ENCODE measurements around the gene ZFPM1. TPM values are rescaled to one million over a fixed set of nuclear protein-coding genes. Genes with fewer than 3 reads are reported as not detected.

ZFPM1 gene
- total RNA-seq, 1 donor from 2014 or later = 0.79 TPM

- H3K27me3 ChIP-seq (ENCODE audit: control insufficient read depth, insufficient read depth, low read length) = peaks cover 3% of the 10 kb centered on the region
- H3K36me3 ChIP-seq (ENCODE audit: control insufficient read depth, insufficient read depth, low read length) = no peaks in the 10 kb centered on the region
- DNase-seq (ENCODE audit: low read depth) (no peak), FAIRE-seq (no peak)
- H3K4me3 ChIP-seq (ENCODE audit: low read depth, low read length) = no peak overlapping the region
- TF ChIP-seq CTCF (IDR thresholded peaks at IDR 0.05; ENCODE audit: insufficient read depth, low read length, severe bottlenecking) = no peak
Observed at GRCh38 chr16:88448461-88449266, 4.4 kb upstream of the ZFPM1 start.

GRCh38 chr16:88449267-88449561 lies 3.9 kb upstream of the ZFPM1 start:
- H3K27me3 ChIP-seq (ENCODE audit: control insufficient read depth, insufficient read depth, low read length) = peaks cover 3% of the 10 kb centered on the region
- no peaks in the 10 kb centered on the region for H3K36me3 ChIP-seq (ENCODE audit: control insufficient read depth, insufficient read depth, low read length)
- H3K4me3 ChIP-seq (ENCODE audit: low read depth, low read length) = no peak overlapping the region
- FAIRE-seq = no peak
- no peak for DNase-seq (ENCODE audit: low read depth)
- no peak for TF ChIP-seq CTCF (IDR thresholded peaks at IDR 0.05; ENCODE audit: insufficient read depth, low read length, severe bottlenecking)

GRCh38 chr16:88451586-88452481 lies 1.2 kb upstream of the ZFPM1 start:
- no peak for FAIRE-seq
- Histone ChIP-seq H3K27me3 (ENCODE audit: control insufficient read depth, insufficient read depth, low read length) (peaks cover under 1% of the 10 kb centered on the region), H3K4me3 (ENCODE audit: low read depth, low read length) (peak overlapping the region; percentile 68), H3K36me3 (ENCODE audit: control insufficient read depth, insufficient read depth, low read length) (no peaks in the 10 kb centered on the region)
- no peak for DNase-seq (ENCODE audit: low read depth)
- no peak for TF ChIP-seq CTCF (IDR thresholded peaks at IDR 0.05; ENCODE audit: insufficient read depth, low read length, severe bottlenecking)

DNA sequence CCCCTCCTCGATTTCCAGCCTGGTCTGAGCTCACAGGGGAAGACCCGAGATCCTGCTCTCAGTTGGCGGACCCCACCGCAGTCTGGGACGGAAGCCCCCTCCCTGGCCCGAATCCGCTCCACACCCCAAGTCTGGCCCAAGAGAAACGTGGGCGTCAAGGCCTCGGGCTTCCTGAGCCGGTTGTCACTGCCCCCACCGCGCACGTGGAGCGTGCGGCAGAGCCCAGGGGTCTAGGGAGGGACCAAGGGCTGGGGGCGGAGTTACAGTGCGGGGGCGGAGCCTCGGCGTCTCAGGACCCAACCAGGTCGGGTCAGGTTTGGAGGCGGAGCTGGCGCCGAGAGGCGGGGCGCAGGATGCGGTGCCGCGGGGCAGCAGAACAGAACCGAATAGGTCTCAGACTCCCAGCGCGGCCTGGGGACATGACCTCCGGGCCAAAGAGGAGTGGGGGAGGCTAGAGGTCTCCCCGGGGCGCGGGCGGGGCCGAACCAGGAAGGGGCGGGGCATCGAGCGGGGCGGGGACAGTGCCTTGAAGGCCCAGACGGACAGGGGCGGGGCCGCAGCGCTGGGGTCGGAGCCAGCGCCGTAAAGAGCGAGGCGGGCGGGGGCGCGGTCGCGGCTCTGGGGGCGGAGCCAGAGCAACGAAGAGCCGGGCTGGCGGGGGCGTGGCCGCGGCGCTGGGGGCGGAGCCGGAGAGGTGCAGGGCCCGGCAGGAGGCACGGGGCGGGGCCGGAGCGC lies 431 bp upstream of the ZFPM1 start:
- Histone ChIP-seq H3K27me3 (ENCODE audit: control insufficient read depth, insufficient read depth, low read length) (no peaks in the 10 kb centered on the region), H3K36me3 (ENCODE audit: control insufficient read depth, insufficient read depth, low read length) (no peaks in the 10 kb centered on the region), H3K4me3 (ENCODE audit: low read depth, low read length) (peak overlapping the region; percentile 68)
- FAIRE-seq (no peak), DNase-seq (ENCODE audit: low read depth) (peak; percentile 80)
- TF ChIP-seq CTCF (IDR thresholded peaks at IDR 0.05; ENCODE audit: insufficient read depth, low read length, severe bottlenecking) = no peak

- Histone ChIP-seq H3K36me3 (ENCODE audit: control insufficient read depth, insufficient read depth, low read length) (no peaks in the 10 kb centered on the region), H3K27me3 (ENCODE audit: control insufficient read depth, insufficient read depth, low read length) (no peaks in the 10 kb centered on the region), H3K4me3 (ENCODE audit: low read depth, low read length) (peak overlapping the region; percentile 50)
- TF ChIP-seq CTCF (IDR thresholded peaks at IDR 0.05; ENCODE audit: insufficient read depth, low read length, severe bottlenecking) = no peak
- DNase-seq (ENCODE audit: low read depth) = peak; percentile 11
- FAIRE-seq = no peak
Observed at GRCh38 chr16:88453611-88454522, 787 bp downstream of the ZFPM1 start.

Measured in bronchial epithelial cell (primary cell).